ENCODE results near the gene ZGLP1.

The ZGLP1 gene

DNA sequence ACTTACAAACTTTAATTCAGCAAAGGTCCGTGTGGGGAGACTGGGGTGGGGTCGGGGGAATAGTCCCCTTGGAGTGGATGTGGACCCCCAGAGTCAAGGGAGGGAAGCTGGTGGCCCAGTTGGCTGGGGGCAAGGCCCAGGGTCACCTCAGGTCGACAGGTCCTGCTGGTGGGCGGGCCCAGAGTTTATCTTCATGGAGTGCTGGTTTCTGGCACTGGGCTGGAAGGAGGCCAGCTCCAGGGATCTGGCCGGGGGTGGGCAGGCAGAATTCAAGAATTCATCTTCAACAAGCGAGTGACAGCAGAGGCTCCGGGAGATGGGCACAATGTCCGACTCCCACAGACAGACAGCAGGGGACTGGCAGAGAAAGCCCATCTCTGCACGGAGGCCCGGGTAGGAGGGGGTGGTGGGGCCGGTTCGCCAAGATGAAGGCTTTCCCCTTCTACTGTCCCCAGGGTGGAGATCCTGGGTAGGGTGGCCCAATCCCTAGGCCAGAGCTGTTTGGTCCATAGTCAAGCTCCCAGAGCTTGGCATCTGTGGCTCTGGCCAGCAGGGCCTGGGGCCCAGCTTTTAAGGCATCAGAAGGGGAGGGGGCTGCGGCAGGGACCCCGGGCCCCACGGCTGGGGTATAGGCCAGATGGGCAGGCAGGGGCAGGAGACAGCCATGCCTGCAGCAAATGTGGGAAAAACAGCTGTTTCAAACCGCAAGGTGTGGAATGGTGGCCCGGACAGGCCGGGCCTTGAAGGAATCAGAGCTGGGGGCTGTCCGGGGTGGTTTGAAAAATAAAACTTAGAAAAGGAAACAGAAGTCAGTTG, 6.8 kb upstream of the ZGLP1 start:
- TF ChIP-seq EZH2phosphoT487 (IDR thresholded peaks at IDR 0.05; ENCODE audit: borderline replicate concordance, low read length), result no peak
- TF ChIP-seq, protein P1, sequence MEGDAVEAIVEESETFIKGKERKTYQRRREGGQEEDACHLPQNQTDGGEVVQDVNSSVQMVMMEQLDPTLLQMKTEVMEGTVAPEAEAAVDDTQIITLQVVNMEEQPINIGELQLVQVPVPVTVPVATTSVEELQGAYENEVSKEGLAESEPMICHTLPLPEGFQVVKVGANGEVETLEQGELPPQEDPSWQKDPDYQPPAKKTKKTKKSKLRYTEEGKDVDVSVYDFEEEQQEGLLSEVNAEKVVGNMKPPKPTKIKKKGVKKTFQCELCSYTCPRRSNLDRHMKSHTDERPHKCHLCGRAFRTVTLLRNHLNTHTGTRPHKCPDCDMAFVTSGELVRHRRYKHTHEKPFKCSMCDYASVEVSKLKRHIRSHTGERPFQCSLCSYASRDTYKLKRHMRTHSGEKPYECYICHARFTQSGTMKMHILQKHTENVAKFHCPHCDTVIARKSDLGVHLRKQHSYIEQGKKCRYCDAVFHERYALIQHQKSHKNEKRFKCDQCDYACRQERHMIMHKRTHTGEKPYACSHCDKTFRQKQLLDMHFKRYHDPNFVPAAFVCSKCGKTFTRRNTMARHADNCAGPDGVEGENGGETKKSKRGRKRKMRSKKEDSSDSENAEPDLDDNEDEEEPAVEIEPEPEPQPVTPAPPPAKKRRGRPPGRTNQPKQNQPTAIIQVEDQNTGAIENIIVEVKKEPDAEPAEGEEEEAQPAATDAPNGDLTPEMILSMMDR (IDR thresholded peaks at IDR 0.05; ENCODE audit: low read depth, low read length, poor library complexity, severe bottlenecking), result no peak
- peaks cover 10% of the 10 kb centered on the region for H3F3A ChIP-seq (ENCODE audit: control insufficient read depth, insufficient read depth)
- peaks cover 14% of the 10 kb centered on the region for H3K4me1 ChIP-seq (ENCODE audit: control insufficient read depth, low read length)
- H3K9me3 ChIP-seq (ENCODE audit: control insufficient read depth, insufficient read depth, low read length), result no peaks in the 10 kb centered on the region
- H3K9me2 ChIP-seq (replicated peaks; ENCODE audit: control insufficient read depth, low read length), result no peaks in the 10 kb centered on the region
- H3K36me3 ChIP-seq (ENCODE audit: control insufficient read depth, low read length), result peaks cover 53% of the 10 kb centered on the region
- H3K27me3 ChIP-seq (ENCODE audit: control insufficient read depth, low read length), result no peaks in the 10 kb centered on the region
- no peaks in the 10 kb centered on the region for H4K20me1 ChIP-seq (ENCODE audit: control insufficient read depth, insufficient read depth, low read depth, low read length)
- peak overlapping the region; percentile 92 for H3K4me2 ChIP-seq (ENCODE audit: low read length)
- H3K27ac ChIP-seq (ENCODE audit: low read depth, low read length), result no peak overlapping the region
- peak overlapping the region; percentile 87 for H3K4me3 ChIP-seq (ENCODE audit: low read length)
- peaks cover 10% of the 10 kb centered on the region for H3K79me2 ChIP-seq (ENCODE audit: control insufficient read depth, low read length)

- Histone ChIP-seq H3K9me3 (ENCODE audit: control insufficient read depth, insufficient read depth, low read length) (no peaks in the 10 kb centered on the region), H3K79me2 (ENCODE audit: control insufficient read depth, low read length) (peaks cover 10% of the 10 kb centered on the region), H3K4me1 (ENCODE audit: control insufficient read depth, low read length) (peaks cover 14% of the 10 kb centered on the region), H3F3A (ENCODE audit: control insufficient read depth, insufficient read depth) (peaks cover 10% of the 10 kb centered on the region), H4K20me1 (ENCODE audit: control insufficient read depth, insufficient read depth, low read depth, low read length) (no peaks in the 10 kb centered on the region), H3K4me3 (ENCODE audit: low read length) (peak within 1 kb of the TSS; percentile 87), H3K4me2 (ENCODE audit: low read length) (peak within 1 kb of the TSS; percentile 92), H3K9me2 (replicated peaks; ENCODE audit: control insufficient read depth, low read length) (no peaks in the 10 kb centered on the region), H3K27me3 (ENCODE audit: control insufficient read depth, low read length) (no peaks in the 10 kb centered on the region), H3K36me3 (ENCODE audit: control insufficient read depth, low read length) (peaks cover 44% of the 10 kb centered on the region), H3K27ac (ENCODE audit: low read depth, low read length) (no peak within 1 kb of the TSS)
- TF ChIP-seq, protein P1 (IDR thresholded peaks at IDR 0.05; ENCODE audit: low read depth, low read length, poor library complexity, severe bottlenecking), result no peak
- no peak for TF ChIP-seq EZH2phosphoT487 (IDR thresholded peaks at IDR 0.05; ENCODE audit: borderline replicate concordance, low read length)
These were observed 6.0 kb upstream of the ZGLP1 start, which contains the start of gene FDX2 for GRCh38 chr19:10315335-10316214. Gene FDX2, minus strand, starts transcription at chr19:10316015. Its CDS starts 19 bp downstream, at chr19:10315996.

GRCh38 chr19:10306327-10306726, 3.3 kb downstream of the ZGLP1 start:
- no peaks in the 10 kb centered on the region for H4K20me1 ChIP-seq (ENCODE audit: control insufficient read depth, insufficient read depth, low read depth, low read length)
- peaks cover 4% of the 10 kb centered on the region; the same call in 1 of the 2 replicates for H3K36me3 ChIP-seq (ENCODE audit: control insufficient read depth, low read length)
- no peak overlapping the region for H3K4me2 ChIP-seq (ENCODE audit: low read length)
- no peaks in the 10 kb centered on the region for H3K79me2 ChIP-seq (ENCODE audit: control insufficient read depth, low read length)
- no peaks in the 10 kb centered on the region for H3K9me2 ChIP-seq (replicated peaks; ENCODE audit: control insufficient read depth, low read length)
- no peaks in the 10 kb centered on the region for H3K27me3 ChIP-seq (ENCODE audit: control insufficient read depth, low read length)
- no peaks in the 10 kb centered on the region for H3K4me1 ChIP-seq (ENCODE audit: control insufficient read depth, low read length)
- H3K4me3 ChIP-seq (ENCODE audit: low read length), result no peak overlapping the region
- H3F3A ChIP-seq (ENCODE audit: control insufficient read depth, insufficient read depth), result no peaks in the 10 kb centered on the region
- no peaks in the 10 kb centered on the region for H3K9me3 ChIP-seq (ENCODE audit: control insufficient read depth, insufficient read depth, low read length)
- no peak for TF ChIP-seq EZH2phosphoT487 (IDR thresholded peaks at IDR 0.05; ENCODE audit: borderline replicate concordance, low read length)
- TF ChIP-seq, protein P1 (IDR thresholded peaks at IDR 0.05; ENCODE audit: low read depth, low read length, poor library complexity, severe bottlenecking), result no peak
- no peak overlapping the region for H3K27ac ChIP-seq (ENCODE audit: low read depth, low read length)
